K562 (cell line): ENCODE measurements around the gene CDC123. TPM values are rescaled to one million over a fixed set of nuclear protein-coding genes. Genes with fewer than 3 reads are reported as not detected.

ENCODE experiments used
- ATAC-seq: fragments of 200-7000 bp; cut with Tn5 transposase; 3 replicates; pipeline ENCODE4 v1.9.1; 2020; ENCODE audit warnings: moderate library complexity
- BruUV-seq: library from RNA; stranded (reverse); fragments of 400-500 nt; replicated peaks from 2 replicates; lab custom pipeline; 2021; lab: Mats Ljungman, UMichigan
- CTCF ChIA-PET: fragments of 300-600 bp; formaldehyde crosslinking; extraction: SDS; loops from one replicate; lab custom pipeline; 2021; ENCODE audit warnings: low intra/inter-chr PET ratio; lab: Yijun Ruan, JAX
- POLR2A ChIA-PET: fragments of 300-600, 350-650 bp; sonication (Branson Sonifier 250); formaldehyde crosslinking; extraction: SDS; loops from one replicate; lab custom pipeline; 2021; ENCODE audit warnings: antibody characterized with exemption, inconsistent platforms; lab: Yijun Ruan, JAX
- DNase-seq, 4 experiments: peaks; one replicate each; pipeline versions ENCODE4 v3.0.0 to v3.0.0-alpha.2; 2011 to 2018; ENCODE audit warnings: low spot score in 3 of 4, mixed read lengths in 3 of 4; ENCODE audit errors: extremely low read depth in 1 of 4
- FAIRE-seq: peaks from 2 replicates; lab custom pipeline; 2011; peaks lifted over from hg19 to GRCh38; lab: Jason Lieb, UNC
- H2AFZ ChIP-seq: 2 replicates; pipeline ENCODE4 v1.6.0; 2011; ENCODE audit warnings: low read depth, low read length, control low read depth, inconsistent platforms
- H3K27ac ChIP-seq: fragments of 200-600 bp; 3 replicates; pipeline ENCODE4 v1.8.0; 2011; ENCODE audit warnings: low read depth, mild to moderate bottlenecking, control low read depth, inconsistent platforms, low read length, moderate library complexity, mixed read lengths; ENCODE audit errors: extremely low read depth
- H3K27me3 ChIP-seq, 2 experiments: fragments of 300-600 bp in 1 of 2; 2 replicates in 1 of 2; 3 replicates in 1 of 2; pipeline versions ENCODE4 v1.6.0 to v1.8.0; 2011; ENCODE audit warnings: inconsistent platforms in 2 of 2, low read length in 2 of 2, mild to moderate bottlenecking in 1 of 2, mixed read lengths in 1 of 2, moderate library complexity in 1 of 2; ENCODE audit not compliant: control insufficient read depth in 2 of 2, insufficient read depth in 2 of 2
- H3K36me3 ChIP-seq: fragments of 300-600 bp; 3 replicates; pipeline ENCODE4 v1.8.0; 2011; ENCODE audit warnings: mild to moderate bottlenecking, low read length, inconsistent platforms; ENCODE audit not compliant: control insufficient read depth, insufficient read depth
- H3K4me1 ChIP-seq, 2 experiments: fragments of 200-600 bp in 1 of 2; replicated peaks in 1 of 2; 2 replicates in 1 of 2; 3 replicates in 1 of 2; pipeline versions ENCODE4 v1.5.1 to v1.8.0; 2011; ENCODE audit warnings: inconsistent platforms in 2 of 2, low read length in 2 of 2, mild to moderate bottlenecking in 1 of 2, mixed read lengths in 1 of 2, moderate library complexity in 1 of 2; ENCODE audit not compliant: control insufficient read depth in 2 of 2, insufficient read depth in 2 of 2
- H3K4me2 ChIP-seq: 2 replicates; pipeline ENCODE4 v1.6.1; 2011; ENCODE audit warnings: low read length, control low read depth, inconsistent platforms, mixed read lengths; ENCODE audit not compliant: insufficient read depth
- H3K4me3 ChIP-seq: fragments of 200-600 bp; sonication (generic), shearing (Covaris generic); 2 replicates; pipeline ENCODE4 v1.5.1; 2016; ENCODE audit warnings: control low read depth, inconsistent platforms
- H3K79me2 ChIP-seq: fragments of 200-600 bp; 3 replicates; pipeline ENCODE4 v1.8.0; 2011; ENCODE audit warnings: low read length, inconsistent platforms; ENCODE audit not compliant: control insufficient read depth, insufficient read depth
- H3K9ac ChIP-seq, 2 experiments: 2 replicates each; pipeline versions ENCODE4 v1.6.0 to v1.6.1; 2011; ENCODE audit warnings: low read depth in 2 of 2, low read length in 2 of 2, control low read depth in 1 of 2, inconsistent platforms in 1 of 2, mild to moderate bottlenecking in 1 of 2, mixed read lengths in 1 of 2; ENCODE audit not compliant: insufficient read depth in 1 of 2
- H3K9me1 ChIP-seq: one replicate; pipeline ENCODE4 v1.6.0; 2011; ENCODE audit warnings: inconsistent platforms, mild to moderate bottlenecking, low read length, moderate library complexity; ENCODE audit not compliant: control insufficient read depth, insufficient read depth
- H3K9me3 ChIP-seq: replicated peaks from 2 replicates; pipeline ENCODE4 v1.5.1; 2011; ENCODE audit warnings: low read depth, low read length, inconsistent platforms; ENCODE audit not compliant: control insufficient read depth, insufficient read depth
- H4K20me1 ChIP-seq: replicated peaks from 2 replicates; pipeline ENCODE4 v1.6.1; 2011; ENCODE audit warnings: low read length, inconsistent platforms, mixed read lengths; ENCODE audit not compliant: control insufficient read depth, insufficient read depth
- ASH1L ChIP-seq: fragments of 450-650 bp; IDR thresholded peaks from 2 replicates; pipeline ENCODE4 v1.6.1; 2018; ENCODE audit warnings: borderline replicate concordance, mild to moderate bottlenecking, low read depth; ENCODE audit not compliant: partially characterized antibody
- BHLHE40 ChIP-seq: IDR thresholded peaks from 2 replicates; pipeline ENCODE4 v1.6.1; 2011; ENCODE audit warnings: low read length, improper control_type of control experiment
- CBX1 ChIP-seq: sonication (generic); IDR thresholded peaks from 2 replicates; pipeline ENCODE4 v1.6.1; 2016; ENCODE audit warnings: antibody characterized with exemption, low read depth, mild to moderate bottlenecking
- DIDO1 ChIP-seq: fragments of 450-650 bp; IDR thresholded peaks from 2 replicates; pipeline ENCODE4 v1.6.1; 2016; ENCODE audit warnings: low read depth, missing biosample characterization, missing genetic modification characterization
- KLF10 ChIP-seq: fragments of 250-450 bp; sonication (Bioruptor Pico); IDR thresholded peaks from 2 replicates; pipeline ENCODE4 v1.6.1; 2021; ENCODE audit warnings: matching md5 sums
- MCM5 ChIP-seq: fragments of 450-650 bp; IDR thresholded peaks from 2 replicates; pipeline ENCODE4 v1.6.1; 2016; ENCODE audit warnings: low read depth
- MTA2 ChIP-seq: fragments of 450-650 bp; IDR thresholded peaks from 2 replicates; pipeline ENCODE4 v1.6.1; 2016; ENCODE audit warnings: low read depth
- NR4A1 ChIP-seq, 2 experiments: fragments of 250-450 bp in 1 of 2; fragments of 450-650 bp in 1 of 2; sonication (Bioruptor Pico) in 1 of 2; IDR thresholded peaks; 2 replicates each; pipeline versions ENCODE4 v1.4.0 to v1.6.1; 2016 to 2020; ENCODE audit warnings: mild to moderate bottlenecking in 2 of 2, missing compliant biosample characterization in 1 of 2, missing genetic modification characterization in 1 of 2, moderate library complexity in 1 of 2
- RBFOX2 ChIP-seq: fragments of 200-400 bp; formaldehyde crosslinking; IDR thresholded peaks from 2 replicates; pipeline ENCODE4 v1.6.1; 2017; ENCODE audit warnings: low read depth, mild to moderate bottlenecking, low read length, moderate library complexity
- RUNX1 ChIP-seq: sonication (generic); IDR thresholded peaks from 2 replicates; pipeline ENCODE4 v1.6.1; 2016; ENCODE audit warnings: antibody characterized with exemption, low read depth
- SRSF3 ChIP-seq: fragments of 200-400 bp; formaldehyde crosslinking; IDR thresholded peaks from 2 replicates; pipeline ENCODE4 v1.6.1; 2016; ENCODE audit warnings: mild to moderate bottlenecking, low read length, moderate library complexity; ENCODE audit not compliant: insufficient read depth
- XRCC3 ChIP-seq: fragments of 450-650 bp; IDR thresholded peaks from 2 replicates; pipeline ENCODE4 v1.6.1; 2017; ENCODE audit warnings: mild to moderate bottlenecking, moderate library complexity
- ZNF707 ChIP-seq: fragments of 250-450 bp; sonication (Bioruptor Pico); conservative IDR thresholded peaks from 2 replicates; pipeline ENCODE4 v1.8.0; 2022; ENCODE audit warnings: inconsistent platforms, mild to moderate bottlenecking, moderate library complexity
- WGBS: fragments of 100-300 bp; shearing (Covaris generic); methylation state at CpG from one replicate; pipeline ENCODE4 v1.1.6; 2016; ENCODE audit warnings: low coverage, mixed read lengths; ENCODE audit not compliant: insufficient coverage; ENCODE audit errors: missing lambda C conversion rate; 5-methylcytosine and 5-hydroxymethylcytosine counted together
- in situ Hi-C: fragments of 300-500 bp; cut with MboI; formaldehyde crosslinking; loops from 4 replicates; pipeline ENCODE4 v1.15.0; 2018; ENCODE audit warnings: inconsistent platforms, mixed read lengths
- intact Hi-C: fragments of 100-400 bp; cut with micrococcal nuclease; formaldehyde crosslinking; loops from 2 replicates; pipeline ENCODE4 v1.14.2; 2022
- polyA plus RNA-seq, 8 experiments: library from polyadenylated mRNA; depleted of rRNA in 4 of 8; stranded (reverse) in 5 of 8; unstranded in 3 of 8; fragments of >200 nt; fragmentation: Nextera tagmentation in 2 of 8; fragmentation: Illumina TruSeq in 1 of 8; extraction: Ambion mirVana in 2 of 8; extraction: Trizol in 1 of 8; gene quantifications; 2 replicates each; pipeline versions ENCODE4 v1.2.1 to v1.2.3, GENCODE V29; 2011 to 2014; ENCODE audit warnings: inconsistent platforms in 1 of 8, missing spikeins in 1 of 8
- total RNA-seq, 7 experiments: library from RNA; depleted of rRNA in 6 of 7; stranded (reverse); fragments of >200 nt in 6 of 7; fragmentation: Illumina TruSeq in 2 of 7; extraction: Trizol in 2 of 7; gene quantifications; 2 replicates each; pipeline versions ENCODE4 v1.2.1 to v1.2.3, GENCODE V29; 2011 to 2021; ENCODE audit warnings: low replicate concordance in 1 of 7
- TF ChIP-seq, protein P1 (sequence below), 3 experiments: fragments of 200-800 bp in 1 of 3; fragments of 250-450 bp in 1 of 3; fragments of 450-650 bp in 1 of 3; sonication (Bioruptor Pico) in 1 of 3; sonication (Bioruptor generic) in 1 of 3; formaldehyde crosslinking in 1 of 3; IDR thresholded peaks; 2 replicates each; pipeline versions ENCODE4 v1.6.1 to v1.8.0; 2016 to 2022; ENCODE audit warnings: mild to moderate bottlenecking in 2 of 3, missing genetic modification characterization in 2 of 3, missing compliant biosample characterization in 1 of 3, moderate library complexity in 1 of 3

CDC123 gene
- total and polyA plus RNA-seq, 9 of the 15 experiments (the other 6 are each of a cell fraction or from before 2014, with no cell fraction given), result 137 to 288 (median 175) TPM

DNA sequence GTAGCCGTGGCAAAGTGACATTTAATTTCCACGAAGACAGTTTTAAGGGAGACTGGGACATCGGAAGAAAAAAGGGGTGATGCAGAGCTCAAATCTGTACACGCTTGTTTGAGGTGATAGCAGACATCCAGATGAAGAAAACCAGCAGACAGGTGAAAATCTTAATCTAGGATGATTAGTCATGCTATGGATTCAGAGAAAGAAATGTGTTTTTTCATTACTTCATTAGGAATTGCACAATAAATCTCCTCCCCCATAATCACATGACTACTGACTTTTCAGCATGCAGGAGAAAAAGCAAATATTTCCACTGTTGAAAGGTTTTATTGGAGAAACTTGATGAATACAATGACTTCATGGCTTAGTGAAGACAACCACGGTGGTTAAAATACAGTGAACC lies 2.8 kb upstream of the CDC123 start (continued):
- TF ChIP-seq ZNF707 (CRISPR knock-in tag) (no peak), BHLHE40 (no peak), ASH1L (no peak), XRCC3 (no peak), MTA2 (no peak)
- TF ChIP-seq, protein P1, sequence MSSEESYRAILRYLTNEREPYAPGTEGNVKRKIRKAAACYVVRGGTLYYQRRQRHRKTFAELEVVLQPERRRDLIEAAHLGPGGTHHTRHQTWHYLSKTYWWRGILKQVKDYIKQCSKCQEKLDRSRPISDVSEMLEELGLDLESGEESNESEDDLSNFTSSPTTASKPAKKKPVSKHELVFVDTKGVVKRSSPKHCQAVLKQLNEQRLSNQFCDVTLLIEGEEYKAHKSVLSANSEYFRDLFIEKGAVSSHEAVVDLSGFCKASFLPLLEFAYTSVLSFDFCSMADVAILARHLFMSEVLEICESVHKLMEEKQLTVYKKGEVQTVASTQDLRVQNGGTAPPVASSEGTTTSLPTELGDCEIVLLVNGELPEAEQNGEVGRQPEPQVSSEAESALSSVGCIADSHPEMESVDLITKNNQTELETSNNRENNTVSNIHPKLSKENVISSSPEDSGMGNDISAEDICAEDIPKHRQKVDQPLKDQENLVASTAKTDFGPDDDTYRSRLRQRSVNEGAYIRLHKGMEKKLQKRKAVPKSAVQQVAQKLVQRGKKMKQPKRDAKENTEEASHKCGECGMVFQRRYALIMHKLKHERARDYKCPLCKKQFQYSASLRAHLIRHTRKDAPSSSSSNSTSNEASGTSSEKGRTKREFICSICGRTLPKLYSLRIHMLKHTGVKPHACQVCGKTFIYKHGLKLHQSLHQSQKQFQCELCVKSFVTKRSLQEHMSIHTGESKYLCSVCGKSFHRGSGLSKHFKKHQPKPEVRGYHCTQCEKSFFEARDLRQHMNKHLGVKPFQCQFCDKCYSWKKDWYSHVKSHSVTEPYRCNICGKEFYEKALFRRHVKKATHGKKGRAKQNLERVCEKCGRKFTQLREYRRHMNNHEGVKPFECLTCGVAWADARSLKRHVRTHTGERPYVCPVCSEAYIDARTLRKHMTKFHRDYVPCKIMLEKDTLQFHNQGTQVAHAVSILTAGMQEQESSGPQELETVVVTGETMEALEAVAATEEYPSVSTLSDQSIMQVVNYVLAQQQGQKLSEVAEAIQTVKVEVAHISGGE (CRISPR knock-in tag; IDR thresholded peaks at IDR 0.05), result no peak

DNA sequence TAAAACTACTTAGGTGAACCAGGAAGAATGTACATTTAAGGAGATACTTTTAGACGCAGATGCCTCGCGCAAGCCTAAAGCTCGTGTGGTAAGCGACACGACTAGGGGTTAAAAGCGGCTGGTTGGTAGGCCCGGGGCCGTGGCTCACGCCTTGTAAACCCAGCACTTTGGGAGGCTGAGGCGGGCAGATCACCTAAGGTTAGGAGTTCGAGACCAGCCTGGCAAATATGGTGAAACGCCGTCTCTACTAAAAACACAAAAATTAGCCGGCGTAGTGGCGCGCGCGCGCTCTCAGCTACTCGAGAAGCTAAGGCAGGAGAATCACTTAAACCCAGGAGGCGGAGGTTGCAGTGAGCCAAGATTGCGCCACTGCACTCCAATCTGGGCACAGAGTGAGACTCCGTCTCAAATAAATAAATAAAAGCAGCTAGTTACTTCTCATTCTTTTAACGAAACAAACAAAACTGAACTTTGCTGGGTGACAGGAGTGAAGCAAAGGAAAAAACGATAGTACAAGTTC lies 1.2 kb upstream of the CDC123 start:
- CTCF ChIA-PET, result no interaction called here
- H3K4me1 ChIP-seq, result peaks cover 8% of the 10 kb centered on the region in 2 experiments; a peak in 3 of 5 replicates
- DNase-seq (peak in 1 of 4 experiments; percentile 55), FAIRE-seq (no peak), ATAC-seq (peak; percentile 67)
- H3K27me3 ChIP-seq, result no peaks in the 10 kb centered on the region
- peak overlapping the region; percentile 95 for H3K4me3 ChIP-seq
- BruUV-seq, result TSS peak; percentile 50
- intact Hi-C loops, result loop anchor here (10.0 kb wide), 1 partner anchor 150 kb away; the partner anchor contains the start of gene UPF2
- no peaks in the 10 kb centered on the region for H4K20me1 ChIP-seq
- peak overlapping the region; percentile 98 for H2AFZ ChIP-seq
- H3K9ac ChIP-seq, result peak overlapping the region; percentile 88 to 95
- H3K9me1 ChIP-seq, result no peaks in the 10 kb centered on the region
- H3K27ac ChIP-seq, result peak overlapping the region; percentile 95
- H3K79me2 ChIP-seq, result peaks cover 92% of the 10 kb centered on the region
- peak overlapping the region; percentile 95 for H3K4me2 ChIP-seq
- peaks cover 44% of the 10 kb centered on the region for H3K36me3 ChIP-seq
- WGBS, result 2% methylated on average over 27 of the region's 27 CpGs
- no peaks in the 10 kb centered on the region for H3K9me3 ChIP-seq
- in situ Hi-C loops, result no loop called here
- POLR2A ChIA-PET, result interaction anchor here (0.6 to 2.0 kb wide), 7 partner anchors 14 to 277 kb away, joined by 3 to 11 read pairs (median 3); no protein-coding TSS in a partner anchor
- no peak for TF ChIP-seq CBX1
- TF ChIP-seq RUNX1, result no peak
- TF ChIP-seq RBFOX2, result no peak
- no peak for TF ChIP-seq SRSF3
- no peak for TF ChIP-seq DIDO1 (tag)
- TF ChIP-seq NR4A1 (CRISPR knock-in tag; IDR thresholded peaks at IDR 0.05), result no peak
- no peak for TF ChIP-seq NR4A1 (tag; IDR thresholded peaks at IDR 0.05)
- TF ChIP-seq KLF10 (CRISPR knock-in tag), result no peak
- TF ChIP-seq MCM5, result no peak
